SH-SY5Y (cell line): ENCODE measurements around the gene PI4KB.

ENCODE experiments used
- GATA2 ChIP-seq: IDR thresholded peaks from 2 replicates; pipeline ENCODE4 v1.6.1; 2011; ENCODE audit warnings: mild to moderate bottlenecking, low read depth, low read length
- GATA3 ChIP-seq: IDR thresholded peaks from 2 replicates; pipeline ENCODE4 v1.6.1; 2011; ENCODE audit warnings: low read depth, mild to moderate bottlenecking, low read length, moderate library complexity

GRCh38 chr1:151288502-151288901 lies 38.7 kb downstream of the PI4KB start:
- TF ChIP-seq GATA2: no peak
- no peak for TF ChIP-seq GATA3
